Measurements from ENCODE around the gene ARHGAP23. TPM values are rescaled to one million over a fixed set of nuclear protein-coding genes. Genes with fewer than 3 reads are reported as not detected.
A peak's percentile ranks its signal among the peaks of the same experiment; 100 is the strongest.

The ARHGAP23 gene, protein sequence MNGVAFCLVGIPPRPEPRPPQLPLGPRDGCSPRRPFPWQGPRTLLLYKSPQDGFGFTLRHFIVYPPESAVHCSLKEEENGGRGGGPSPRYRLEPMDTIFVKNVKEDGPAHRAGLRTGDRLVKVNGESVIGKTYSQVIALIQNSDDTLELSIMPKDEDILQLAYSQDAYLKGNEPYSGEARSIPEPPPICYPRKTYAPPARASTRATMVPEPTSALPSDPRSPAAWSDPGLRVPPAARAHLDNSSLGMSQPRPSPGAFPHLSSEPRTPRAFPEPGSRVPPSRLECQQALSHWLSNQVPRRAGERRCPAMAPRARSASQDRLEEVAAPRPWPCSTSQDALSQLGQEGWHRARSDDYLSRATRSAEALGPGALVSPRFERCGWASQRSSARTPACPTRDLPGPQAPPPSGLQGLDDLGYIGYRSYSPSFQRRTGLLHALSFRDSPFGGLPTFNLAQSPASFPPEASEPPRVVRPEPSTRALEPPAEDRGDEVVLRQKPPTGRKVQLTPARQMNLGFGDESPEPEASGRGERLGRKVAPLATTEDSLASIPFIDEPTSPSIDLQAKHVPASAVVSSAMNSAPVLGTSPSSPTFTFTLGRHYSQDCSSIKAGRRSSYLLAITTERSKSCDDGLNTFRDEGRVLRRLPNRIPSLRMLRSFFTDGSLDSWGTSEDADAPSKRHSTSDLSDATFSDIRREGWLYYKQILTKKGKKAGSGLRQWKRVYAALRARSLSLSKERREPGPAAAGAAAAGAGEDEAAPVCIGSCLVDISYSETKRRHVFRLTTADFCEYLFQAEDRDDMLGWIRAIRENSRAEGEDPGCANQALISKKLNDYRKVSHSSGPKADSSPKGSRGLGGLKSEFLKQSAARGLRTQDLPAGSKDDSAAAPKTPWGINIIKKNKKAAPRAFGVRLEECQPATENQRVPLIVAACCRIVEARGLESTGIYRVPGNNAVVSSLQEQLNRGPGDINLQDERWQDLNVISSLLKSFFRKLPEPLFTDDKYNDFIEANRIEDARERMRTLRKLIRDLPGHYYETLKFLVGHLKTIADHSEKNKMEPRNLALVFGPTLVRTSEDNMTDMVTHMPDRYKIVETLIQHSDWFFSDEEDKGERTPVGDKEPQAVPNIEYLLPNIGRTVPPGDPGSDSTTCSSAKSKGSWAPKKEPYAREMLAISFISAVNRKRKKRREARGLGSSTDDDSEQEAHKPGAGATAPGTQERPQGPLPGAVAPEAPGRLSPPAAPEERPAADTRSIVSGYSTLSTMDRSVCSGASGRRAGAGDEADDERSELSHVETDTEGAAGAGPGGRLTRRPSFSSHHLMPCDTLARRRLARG (N-terminal part only)
- polyA plus RNA-seq (1.6 and 2.1 TPM in 2 replicates), polyA minus RNA-seq (12.9 and 13.4 TPM in 2 replicates)

DNA sequence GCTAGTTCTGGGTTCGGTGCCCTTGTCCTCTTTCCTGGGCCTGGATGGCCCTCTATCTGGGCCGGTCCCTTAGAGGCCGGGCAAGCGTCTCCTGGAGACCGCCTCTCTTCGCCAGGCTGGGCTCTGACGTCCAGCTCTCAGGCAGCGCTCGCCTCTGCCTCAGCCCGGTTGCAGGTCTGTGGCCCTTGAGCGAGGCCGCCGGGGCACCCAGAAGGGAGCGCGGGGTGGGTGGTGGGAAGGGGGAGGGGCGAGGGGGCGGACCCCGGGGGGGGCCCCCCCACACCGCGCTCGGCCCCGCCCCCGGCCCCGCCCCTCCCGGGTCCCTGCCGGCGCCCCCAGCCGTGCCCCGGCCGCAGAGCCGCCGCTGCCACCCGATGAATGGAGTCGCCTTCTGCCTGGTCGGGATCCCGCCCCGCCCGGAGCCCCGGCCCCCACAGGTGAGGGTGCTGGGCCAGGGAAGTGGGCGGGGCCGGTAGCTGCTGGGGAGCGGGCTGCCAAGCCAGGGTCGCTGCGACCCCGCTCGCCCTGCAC is at the start of gene ARHGAP23:
ARHGAP23 (plus strand) TSS at position 353 of the 531 bp plus-strand sequence; CDS start at position 375, 22 bp downstream.
- Histone ChIP-seq H3K27ac (ENCODE audit: low read length) (no peak within 1 kb of the TSS), H3K36me3 (ENCODE audit: insufficient read depth, low read length) (no peaks in the 10 kb centered on the region), H3K4me3 (ENCODE audit: low read length) (peak within 1 kb of the TSS; percentile 66), H3K9ac (ENCODE audit: low read length) (peak within 1 kb of the TSS; percentile 63), H3K9me2 (ENCODE audit: insufficient read depth, low read length) (no peaks in the 10 kb centered on the region), H3K4me2 (ENCODE audit: low read length) (no peak within 1 kb of the TSS), H3F3A (ENCODE audit: insufficient read depth, low read length, poor library complexity, severe bottlenecking) (no peaks in the 10 kb centered on the region), H3K27me3 (ENCODE audit: insufficient read depth, low read depth, low read length) (peaks cover 10% of the 10 kb centered on the region), H4K20me1 (ENCODE audit: insufficient read depth) (no peaks in the 10 kb centered on the region), H3K9me3 (ENCODE audit: low read length) (no peaks in the 10 kb centered on the region), H3K79me2 (replicated peaks; ENCODE audit: insufficient read depth, low read length) (no peaks in the 10 kb centered on the region), H2AFZ (ENCODE audit: low read depth, low read length) (no peak within 1 kb of the TSS)
- TF ChIP-seq, protein P1, sequence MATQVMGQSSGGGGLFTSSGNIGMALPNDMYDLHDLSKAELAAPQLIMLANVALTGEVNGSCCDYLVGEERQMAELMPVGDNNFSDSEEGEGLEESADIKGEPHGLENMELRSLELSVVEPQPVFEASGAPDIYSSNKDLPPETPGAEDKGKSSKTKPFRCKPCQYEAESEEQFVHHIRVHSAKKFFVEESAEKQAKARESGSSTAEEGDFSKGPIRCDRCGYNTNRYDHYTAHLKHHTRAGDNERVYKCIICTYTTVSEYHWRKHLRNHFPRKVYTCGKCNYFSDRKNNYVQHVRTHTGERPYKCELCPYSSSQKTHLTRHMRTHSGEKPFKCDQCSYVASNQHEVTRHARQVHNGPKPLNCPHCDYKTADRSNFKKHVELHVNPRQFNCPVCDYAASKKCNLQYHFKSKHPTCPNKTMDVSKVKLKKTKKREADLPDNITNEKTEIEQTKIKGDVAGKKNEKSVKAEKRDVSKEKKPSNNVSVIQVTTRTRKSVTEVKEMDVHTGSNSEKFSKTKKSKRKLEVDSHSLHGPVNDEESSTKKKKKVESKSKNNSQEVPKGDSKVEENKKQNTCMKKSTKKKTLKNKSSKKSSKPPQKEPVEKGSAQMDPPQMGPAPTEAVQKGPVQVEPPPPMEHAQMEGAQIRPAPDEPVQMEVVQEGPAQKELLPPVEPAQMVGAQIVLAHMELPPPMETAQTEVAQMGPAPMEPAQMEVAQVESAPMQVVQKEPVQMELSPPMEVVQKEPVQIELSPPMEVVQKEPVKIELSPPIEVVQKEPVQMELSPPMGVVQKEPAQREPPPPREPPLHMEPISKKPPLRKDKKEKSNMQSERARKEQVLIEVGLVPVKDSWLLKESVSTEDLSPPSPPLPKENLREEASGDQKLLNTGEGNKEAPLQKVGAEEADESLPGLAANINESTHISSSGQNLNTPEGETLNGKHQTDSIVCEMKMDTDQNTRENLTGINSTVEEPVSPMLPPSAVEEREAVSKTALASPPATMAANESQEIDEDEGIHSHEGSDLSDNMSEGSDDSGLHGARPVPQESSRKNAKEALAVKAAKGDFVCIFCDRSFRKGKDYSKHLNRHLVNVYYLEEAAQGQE (IDR thresholded peaks at IDR 0.05; ENCODE audit: borderline replicate concordance): peak; percentile 16
- TF ChIP-seq TAF1 (IDR thresholded peaks at IDR 0.05; ENCODE audit: low read depth): no peak

DNA sequence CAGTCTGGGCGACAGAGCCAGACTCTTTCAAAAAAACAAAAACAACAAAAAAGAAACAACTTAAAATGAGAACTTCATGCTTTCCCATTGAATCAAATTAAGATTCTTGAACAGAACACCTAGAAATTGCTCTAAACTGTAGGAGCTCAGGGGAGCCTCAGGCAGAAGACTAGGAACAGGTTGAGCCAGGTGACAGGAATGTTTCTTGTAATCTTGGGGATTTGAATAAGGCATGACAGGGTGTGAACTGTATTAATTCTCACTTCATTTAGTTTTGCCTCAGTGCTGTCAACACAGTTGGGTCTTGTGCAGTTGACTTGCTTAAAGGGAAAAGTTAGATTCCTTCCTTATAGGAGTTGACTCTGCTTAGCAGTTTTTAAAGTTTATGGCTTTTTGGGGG is 48.8 kb upstream of the ARHGAP23 start:
- no peaks in the 10 kb centered on the region for H4K20me1 ChIP-seq (ENCODE audit: insufficient read depth)
- H3K4me3 ChIP-seq (ENCODE audit: low read length): no peak overlapping the region
- H3K79me2 ChIP-seq (replicated peaks; ENCODE audit: insufficient read depth, low read length): no peaks in the 10 kb centered on the region
- H3K27ac ChIP-seq (ENCODE audit: low read length): no peak overlapping the region
- H3K9ac ChIP-seq (ENCODE audit: low read length): no peak overlapping the region
- no peaks in the 10 kb centered on the region for H3K9me2 ChIP-seq (ENCODE audit: insufficient read depth, low read length)
- no peak overlapping the region for H3K4me2 ChIP-seq (ENCODE audit: low read length)
- TF ChIP-seq SMC3 (conservative IDR thresholded peaks at IDR 0.05; ENCODE audit: poor library complexity) (no peak), TAF1 (IDR thresholded peaks at IDR 0.05; ENCODE audit: low read depth) (no peak), MXI1 (conservative IDR thresholded peaks at IDR 0.05; ENCODE audit: poor library complexity, severe bottlenecking) (no peak), POLR2AphosphoS5 (IDR thresholded peaks at IDR 0.05) (no peak), RAD21 (conservative IDR thresholded peaks at IDR 0.05) (no peak)
- TF ChIP-seq, protein P1 (IDR thresholded peaks at IDR 0.05; ENCODE audit: borderline replicate concordance): no peak
- H3K27me3 ChIP-seq (ENCODE audit: insufficient read depth, low read depth, low read length): no peaks in the 10 kb centered on the region
- H2AFZ ChIP-seq (ENCODE audit: low read depth, low read length): no peak overlapping the region
- no peaks in the 10 kb centered on the region for H3K36me3 ChIP-seq (ENCODE audit: insufficient read depth, low read length)
- H3F3A ChIP-seq (ENCODE audit: insufficient read depth, low read length, poor library complexity, severe bottlenecking): no peaks in the 10 kb centered on the region
- H3K9me3 ChIP-seq (ENCODE audit: low read length): no peaks in the 10 kb centered on the region

Measured in neural cell (in vitro differentiated cells).